NCI-H526 treated with DMSO at 0.1 percent for 48 hours (cell line): Measurements from ENCODE around the gene SHC3.
"Not testable (repeated sequence)": the region's sequence is repeated elsewhere in the genome, so short reads cannot be mapped to it uniquely, and the experiment has no call there.

Source experiments
- DNase-seq: peaks from one replicate; lab custom pipeline; 2025; lab: John Stamatoyannopoulos, UW

Gene SHC3, protein sequence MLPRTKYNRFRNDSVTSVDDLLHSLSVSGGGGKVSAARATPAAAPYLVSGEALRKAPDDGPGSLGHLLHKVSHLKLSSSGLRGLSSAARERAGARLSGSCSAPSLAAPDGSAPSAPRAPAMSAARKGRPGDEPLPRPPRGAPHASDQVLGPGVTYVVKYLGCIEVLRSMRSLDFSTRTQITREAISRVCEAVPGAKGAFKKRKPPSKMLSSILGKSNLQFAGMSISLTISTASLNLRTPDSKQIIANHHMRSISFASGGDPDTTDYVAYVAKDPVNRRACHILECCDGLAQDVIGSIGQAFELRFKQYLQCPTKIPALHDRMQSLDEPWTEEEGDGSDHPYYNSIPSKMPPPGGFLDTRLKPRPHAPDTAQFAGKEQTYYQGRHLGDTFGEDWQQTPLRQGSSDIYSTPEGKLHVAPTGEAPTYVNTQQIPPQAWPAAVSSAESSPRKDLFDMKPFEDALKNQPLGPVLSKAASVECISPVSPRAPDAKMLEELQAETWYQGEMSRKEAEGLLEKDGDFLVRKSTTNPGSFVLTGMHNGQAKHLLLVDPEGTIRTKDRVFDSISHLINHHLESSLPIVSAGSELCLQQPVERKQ

DNA sequence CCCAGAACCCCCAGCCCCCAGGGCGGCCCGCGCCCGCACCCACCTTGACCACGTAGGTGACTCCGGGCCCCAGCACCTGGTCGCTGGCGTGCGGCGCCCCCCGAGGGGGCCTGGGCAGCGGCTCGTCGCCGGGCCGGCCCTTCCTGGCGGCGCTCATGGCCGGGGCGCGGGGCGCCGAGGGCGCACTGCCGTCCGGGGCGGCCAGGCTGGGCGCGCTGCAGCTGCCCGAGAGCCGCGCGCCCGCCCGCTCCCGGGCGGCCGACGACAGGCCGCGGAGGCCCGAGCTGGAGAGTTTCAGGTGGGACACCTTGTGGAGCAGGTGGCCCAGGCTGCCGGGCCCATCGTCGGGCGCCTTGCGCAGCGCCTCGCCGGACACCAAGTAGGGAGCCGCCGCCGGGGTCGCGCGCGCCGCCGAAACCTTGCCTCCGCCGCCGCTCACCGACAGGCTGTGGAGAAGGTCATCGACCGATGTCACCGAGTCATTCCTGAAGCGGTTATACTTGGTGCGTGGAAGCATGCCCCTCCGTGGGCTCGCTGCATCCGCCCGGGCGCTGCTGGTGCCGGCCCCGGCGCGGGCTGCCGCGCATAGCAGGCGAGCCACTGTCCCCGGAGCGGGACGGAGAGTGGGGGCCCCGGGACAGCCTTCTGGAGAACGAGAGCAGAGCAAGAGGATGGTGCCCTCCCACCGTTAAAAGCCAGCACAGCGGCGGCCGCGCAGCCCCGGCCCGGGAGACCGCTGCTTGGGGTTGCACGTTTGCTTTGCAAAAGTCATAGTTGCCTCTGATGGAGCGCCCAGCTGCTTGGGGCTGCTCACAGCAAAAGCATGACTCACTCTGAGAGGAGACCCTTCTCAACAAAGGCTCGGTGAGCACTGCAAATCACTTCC lies at the start of gene SHC3:
TSS of gene SHC3 (minus strand) at position 875 of the 886 bp plus-strand sequence. CDS start at position 517, 358 bp downstream.
- DNase-seq = no peak

DNA sequence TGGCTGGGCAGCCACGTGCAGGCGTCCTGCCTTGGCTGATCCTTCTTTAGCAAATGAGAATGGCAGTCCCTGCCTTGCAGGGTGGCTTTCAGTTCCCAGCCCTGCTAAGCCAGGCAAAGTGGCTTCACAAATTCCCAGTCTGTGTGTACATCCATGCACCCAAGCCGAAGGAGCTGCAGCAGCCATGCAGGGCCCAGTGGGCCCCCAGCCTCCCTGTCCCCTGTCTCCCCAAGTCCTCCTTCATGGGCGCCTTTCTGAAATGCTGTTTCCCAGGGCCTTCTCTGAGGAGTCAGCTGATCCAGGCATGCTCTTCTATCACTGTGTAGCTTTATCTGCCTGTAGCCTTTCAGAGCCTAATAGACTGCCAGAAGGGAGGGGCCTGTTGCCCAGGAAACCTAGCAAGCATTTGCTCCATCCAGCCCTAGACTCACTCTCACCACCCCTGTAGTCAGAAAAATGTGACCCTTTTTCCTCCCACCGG lies 47.4 kb upstream of the SHC3 start:
- DNase-seq = no peak

DNA sequence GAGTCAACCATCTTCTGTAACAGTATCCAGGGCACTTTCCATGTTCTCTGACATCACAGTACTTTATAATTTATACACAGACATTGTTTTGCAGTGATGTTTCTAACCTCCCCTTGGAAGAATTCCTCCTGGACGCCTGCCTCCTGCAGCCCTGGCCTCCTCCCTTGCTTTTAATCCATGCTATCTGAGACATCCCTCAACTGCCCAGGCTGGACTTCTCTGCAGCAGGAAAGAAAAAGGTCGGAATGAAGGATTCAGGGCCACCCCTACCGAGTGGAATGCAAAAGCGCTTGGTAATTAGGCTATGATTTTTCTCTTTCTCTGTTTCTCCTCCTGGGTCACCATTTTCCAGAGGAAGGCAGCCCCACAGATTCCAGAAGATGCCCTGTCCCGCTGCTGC lies 47.0 kb upstream of the SHC3 start:
- DNase-seq = no peak

DNA sequence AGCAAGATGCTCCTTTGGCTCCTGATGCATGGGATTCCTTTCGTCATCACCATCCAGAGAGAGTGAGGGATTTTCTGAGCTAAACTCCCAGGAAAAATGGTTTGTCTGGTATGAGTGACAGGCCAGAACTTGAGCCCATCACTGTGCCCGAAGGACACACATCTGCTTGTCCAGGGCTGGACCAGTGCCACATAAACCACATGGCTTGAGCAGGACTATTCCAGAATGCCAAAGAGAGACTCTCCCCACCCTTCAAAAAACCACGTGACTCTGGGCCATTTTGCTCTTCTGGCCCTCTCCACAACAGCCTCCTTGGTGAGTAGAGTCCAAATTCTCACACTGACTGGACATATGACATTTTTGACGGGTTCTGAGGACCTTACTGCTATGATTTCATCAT lies 46.4 kb upstream of the SHC3 start:
- no peak for DNase-seq

DNA sequence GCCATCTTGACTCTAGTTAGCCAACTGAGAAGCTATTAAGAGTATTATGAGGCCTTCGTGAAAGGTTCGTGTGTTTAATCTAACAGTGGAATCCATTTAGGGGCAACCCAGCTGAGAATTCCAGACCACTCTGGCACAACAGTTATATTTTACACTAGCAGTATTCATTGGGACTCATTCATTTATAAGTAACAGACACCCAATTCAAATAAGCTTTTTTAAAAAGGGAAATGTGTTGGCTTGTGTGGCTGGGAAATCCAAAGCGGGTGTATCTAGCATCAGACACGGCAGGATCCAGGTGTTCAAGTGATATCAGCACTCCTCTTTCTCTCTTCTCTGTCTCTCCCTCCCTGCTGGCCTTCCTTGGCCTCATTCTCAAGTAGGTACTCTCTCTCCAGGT lies 46.0 kb upstream of the SHC3 start:
- DNase-seq = no peak

DNA sequence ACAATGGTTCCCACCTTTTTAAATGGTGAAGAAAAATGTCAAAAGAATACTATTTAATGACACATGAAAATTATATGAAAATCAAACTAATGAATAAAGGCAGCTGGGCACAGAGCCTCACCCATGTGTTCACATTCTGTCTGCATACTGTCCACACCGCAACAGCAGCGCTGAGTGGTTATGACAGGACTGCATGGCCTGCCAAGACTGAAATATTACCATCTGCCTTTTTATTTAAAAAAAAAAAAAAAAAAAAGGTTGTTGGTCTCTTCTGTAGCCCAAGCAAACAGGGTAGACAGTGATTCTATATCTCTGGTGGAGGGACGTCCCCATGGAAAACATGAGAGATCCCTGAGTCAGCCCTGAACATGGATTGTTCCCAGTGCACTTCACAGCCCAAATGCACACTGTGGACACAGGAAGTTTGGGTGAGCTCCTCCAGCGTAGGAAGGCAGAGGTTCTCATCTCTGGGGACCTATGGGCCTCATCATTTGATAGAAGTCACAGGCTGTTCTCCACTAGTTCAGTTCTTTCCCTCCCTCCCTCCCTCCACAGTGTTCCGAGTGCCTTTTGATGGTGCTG lies 44.9 kb upstream of the SHC3 start:
- DNase-seq = no peak

DNA sequence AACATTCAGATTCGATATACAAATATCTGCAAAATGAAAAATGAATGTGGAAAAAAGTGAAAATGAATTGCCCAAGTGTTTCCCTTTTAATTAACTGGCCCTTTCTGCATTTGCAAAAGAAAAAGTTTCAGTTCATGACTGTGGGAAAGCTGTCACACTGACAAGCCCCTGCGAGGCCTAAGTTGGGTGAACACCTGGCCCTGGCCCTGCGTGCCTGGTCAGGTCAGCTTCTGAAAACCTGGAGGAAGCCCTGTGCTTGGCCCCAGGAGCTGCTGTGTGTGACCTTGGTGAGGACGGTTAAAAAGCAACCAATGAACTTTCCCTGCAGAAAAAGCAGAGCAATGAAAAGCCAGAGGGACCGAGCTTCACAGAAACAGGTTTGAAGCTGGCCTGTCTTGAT lies 41.0 kb upstream of the SHC3 start:
- no peak for DNase-seq

DNA sequence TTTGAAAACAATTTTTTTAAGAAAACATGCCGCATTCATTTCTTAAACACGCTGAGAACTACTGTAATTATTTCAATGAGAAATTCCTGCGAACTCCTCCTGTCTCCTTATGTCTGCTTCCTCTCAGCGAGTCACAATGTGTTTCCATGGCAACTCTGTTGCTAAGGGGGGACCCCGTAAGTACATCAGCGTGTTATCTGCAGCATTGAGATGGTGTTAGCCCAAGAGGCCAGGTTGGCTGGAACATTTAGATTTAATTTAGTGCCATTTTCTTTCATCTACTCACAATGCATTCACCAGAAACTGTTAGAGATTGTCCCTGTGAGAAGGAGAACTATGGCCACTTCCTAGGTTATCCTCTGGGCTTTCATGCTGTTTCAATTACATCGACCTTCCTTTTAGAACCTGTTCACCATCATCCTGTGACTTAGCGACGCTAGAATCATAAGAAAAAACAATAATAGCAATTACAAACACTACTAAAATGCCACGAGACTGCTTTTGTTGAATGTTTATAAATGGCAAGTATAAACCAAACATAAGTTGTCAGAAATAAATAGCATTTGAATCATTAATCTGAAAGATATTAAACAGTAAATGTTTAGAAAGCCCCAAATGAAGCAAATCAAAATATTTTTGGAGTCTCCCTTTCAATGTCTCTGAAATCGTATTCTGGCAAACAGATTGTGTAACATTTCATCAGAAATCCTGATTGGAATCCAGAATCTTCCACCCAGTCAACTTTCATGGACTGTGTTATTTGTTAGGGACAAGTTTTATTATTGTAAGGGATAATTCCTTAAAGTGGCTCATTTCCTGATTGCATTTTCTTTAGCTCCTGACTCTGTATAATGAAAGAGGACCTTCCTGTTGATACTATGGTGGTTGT lies 39.7 kb upstream of the SHC3 start:
- DNase-seq = no peak

DNA sequence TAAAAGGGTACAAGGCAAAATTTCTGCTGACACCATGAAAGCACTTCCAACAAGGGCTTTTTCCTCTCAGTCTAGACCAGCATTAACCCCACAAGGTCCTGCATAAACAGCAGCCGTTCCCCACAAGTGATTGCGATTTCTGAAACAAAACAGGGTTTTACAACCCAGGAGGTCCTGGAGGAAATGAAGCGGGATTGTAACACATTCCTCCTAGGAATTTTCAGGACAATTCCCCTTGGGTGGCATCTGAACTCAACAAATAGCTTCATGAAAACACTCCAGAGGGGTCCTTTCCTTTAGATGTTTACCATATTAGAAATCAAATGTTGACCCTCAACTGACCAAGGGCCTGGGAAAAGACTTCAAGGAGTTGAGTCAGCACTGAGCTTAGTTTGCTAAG lies 36.7 kb upstream of the SHC3 start:
- DNase-seq = no peak

DNA sequence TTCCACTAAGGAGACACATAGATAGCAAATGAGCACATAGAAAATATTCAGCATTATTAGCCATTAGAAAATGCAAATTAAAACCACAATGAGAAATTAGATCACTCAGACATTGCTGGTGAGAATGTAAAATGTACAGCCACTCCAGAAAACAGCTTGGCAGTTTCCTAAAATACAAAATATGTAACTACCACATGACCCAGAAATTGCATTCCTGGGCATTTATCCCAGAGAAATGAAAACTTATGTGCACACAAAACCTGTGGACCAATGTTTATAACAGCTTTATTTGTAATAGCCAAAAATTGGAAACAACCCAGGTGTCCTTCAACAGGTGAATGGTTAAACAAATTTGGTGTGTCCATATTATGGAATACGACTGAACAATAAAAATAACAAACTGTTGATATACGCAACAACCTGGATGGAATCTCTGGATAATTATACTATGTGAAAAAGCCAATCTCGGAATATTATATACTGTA lies 34.8 kb upstream of the SHC3 start:
- DNase-seq = no peak

DNA sequence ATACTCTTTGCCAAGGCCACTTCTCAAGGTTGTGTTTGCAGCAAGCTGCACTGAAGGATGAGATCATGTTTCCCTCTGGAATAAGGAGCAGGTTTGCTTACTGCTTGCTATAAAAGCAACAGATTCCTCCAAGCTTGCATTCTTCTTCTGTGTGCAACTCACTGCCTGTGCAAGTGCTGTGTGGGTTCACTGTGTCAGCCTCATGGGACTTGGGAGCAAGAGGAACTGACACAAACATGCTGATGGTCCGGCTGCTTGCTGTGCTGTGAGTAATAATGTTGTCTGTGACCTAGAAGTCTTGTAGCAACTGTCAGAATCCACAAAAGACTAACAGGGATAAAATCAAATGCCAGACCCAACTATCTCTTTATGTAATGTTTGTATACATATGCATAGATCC lies 33.6 kb upstream of the SHC3 start:
- no peak for DNase-seq

DNA sequence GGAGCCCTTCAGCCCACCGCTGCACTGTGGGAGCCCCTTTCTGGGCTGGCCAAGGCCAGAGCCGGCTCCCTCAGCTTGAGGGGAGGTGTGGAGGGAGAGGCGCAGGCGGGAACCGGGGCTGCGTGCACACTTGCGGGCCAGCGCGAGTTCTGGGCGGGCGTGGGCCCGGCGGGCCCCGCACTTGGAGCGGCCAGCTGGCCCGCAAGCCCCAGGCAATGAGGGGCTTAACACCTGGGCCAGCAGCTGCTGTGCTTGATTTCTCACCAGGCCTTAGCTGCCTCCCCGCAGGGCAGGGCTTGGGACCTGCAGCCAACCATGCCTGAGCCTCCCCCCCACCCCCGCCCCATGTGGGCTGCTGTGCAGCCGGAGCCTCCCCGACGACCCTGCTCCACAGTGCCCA lies 30.7 kb upstream of the SHC3 start:
- DNase-seq = not testable (repeated sequence)

DNA sequence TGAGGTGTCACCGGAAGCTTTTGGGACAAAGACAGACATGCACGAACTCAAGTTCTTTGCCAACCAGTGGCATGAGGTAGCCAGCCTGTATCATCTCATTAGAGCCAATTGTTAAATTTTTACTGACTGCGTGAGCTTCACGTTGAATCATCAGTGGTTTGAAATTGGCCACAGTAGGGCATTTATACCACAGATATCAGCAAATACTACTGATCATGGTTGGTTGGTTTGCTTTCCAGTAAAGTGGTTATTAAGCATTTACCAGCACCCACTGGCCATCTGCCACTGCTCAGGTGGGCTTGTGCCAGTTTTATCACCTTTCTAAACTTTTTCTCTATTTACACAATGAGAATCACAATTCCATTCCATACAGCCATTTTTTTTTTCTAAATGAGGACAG lies 28.4 kb upstream of the SHC3 start:
- no peak for DNase-seq

DNA sequence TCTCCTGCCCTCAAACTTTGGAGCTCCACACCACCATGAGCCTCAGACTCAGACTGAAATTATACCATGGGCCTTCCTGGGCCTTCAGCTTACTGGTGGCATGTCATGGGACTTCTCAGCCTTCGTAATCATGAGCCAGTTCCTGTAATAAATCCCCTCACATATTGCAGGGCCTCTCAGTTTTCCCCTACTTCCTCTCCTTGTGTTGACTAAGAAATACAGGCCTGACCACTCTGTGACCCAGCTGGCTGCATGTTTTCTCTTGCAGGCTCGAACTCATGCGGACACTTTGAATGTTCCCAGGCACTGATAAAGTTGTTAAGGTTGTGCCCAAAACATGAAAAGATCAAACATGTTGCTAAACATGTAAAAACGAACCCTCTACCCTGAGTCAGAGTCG lies 26.2 kb upstream of the SHC3 start:
- DNase-seq = no peak

DNA sequence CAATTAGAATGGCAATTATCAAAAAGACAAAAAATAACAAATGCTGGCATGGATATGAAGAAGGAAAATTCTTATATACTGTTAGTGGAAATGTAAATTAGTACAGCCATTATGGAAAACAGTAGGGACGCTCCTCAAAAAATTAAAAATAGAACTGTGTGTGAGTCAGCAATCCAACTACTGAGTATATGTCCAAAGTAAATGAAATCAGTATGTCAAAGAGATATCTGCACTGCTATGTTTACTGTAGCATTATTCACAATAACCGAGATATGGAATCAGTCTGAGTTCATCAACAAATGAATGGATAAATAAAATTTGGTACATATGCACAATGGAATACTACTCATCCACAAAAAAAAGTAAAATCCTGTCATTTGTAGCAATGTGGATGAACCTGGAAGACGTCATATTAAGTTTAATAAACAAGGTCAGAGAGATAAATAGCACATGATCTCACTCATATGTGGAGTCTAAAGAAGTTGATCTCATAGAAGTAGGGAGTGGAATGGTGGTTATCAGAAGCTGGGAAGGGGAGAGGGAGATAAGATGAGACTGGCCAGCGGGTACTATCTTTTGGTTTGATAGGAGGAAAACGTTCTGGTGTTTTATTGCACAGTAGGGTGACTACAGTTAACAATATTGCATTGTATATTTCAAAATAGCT lies 16.6 kb upstream of the SHC3 start:
- DNase-seq = no peak

DNA sequence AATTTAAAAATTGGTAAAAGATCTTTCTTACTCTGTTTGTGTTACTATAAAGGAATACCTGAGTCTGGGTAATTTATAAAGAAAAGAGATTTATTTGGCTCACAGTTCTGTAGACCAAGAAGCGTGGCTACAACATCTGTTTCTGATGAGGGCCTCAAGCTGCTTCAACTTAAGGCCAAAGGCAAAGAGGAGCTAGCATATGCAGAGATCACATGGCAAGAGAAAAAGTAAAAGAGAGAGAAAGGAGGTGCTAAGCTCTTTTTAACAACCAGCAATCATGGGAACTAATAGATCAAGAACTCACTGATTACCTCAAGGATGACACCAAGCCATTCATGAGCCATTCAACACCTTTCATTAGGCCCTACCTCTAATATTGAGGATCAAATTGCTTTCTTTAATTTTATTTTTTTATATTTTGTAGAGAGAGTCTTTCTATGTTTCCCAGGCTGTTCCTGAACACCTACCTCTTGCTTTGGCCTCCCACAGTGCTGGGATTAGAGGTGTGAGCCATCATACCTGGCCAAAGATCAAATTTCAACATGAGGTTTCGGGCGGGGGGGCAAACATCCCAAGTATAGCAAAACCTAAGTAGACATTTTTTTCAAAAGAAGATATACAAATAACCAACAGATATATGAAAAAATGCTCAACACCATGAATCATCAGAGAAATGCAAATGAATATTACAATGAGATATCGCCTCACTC lies 16.0 kb upstream of the SHC3 start:
- no peak for DNase-seq

DNA sequence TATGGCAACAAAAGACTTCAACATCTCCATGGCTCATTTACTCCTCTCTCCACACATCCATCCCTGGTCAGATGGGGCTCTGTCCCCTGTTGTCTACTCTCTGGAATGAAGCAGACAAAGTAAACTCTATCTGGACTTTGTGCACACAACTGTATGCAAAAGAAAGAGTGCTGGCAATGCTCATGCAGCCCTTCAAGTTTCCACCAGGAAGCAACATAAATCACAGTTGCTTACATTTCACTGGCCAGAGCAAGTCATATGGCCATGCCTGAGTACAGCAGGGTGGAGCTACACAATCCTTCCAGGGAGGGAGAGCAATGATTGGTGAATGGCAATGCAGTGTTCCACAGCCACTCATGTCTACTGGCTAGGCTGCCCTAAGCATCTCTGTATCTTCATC lies 12.4 kb upstream of the SHC3 start:
- DNase-seq = no peak

DNA sequence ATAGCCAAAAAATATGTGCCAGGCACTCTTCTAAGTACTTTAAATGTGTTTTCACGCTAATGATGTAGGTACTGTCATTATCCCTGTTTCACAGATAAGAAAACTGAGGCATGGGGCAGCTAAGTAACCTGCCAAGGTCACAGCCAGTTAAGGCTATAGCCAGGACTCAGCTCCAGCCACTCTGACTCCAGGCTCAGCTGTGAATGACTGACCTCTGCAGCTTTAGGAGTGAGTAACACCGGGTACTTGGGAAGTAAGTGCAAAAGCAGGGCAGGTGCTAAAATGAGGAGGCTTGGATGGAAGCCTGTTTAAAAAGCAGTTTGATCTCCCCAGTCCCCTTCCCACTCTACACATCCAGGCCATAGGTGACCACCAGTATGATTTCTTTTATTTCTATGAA lies 10.6 kb upstream of the SHC3 start:
- no peak for DNase-seq

DNA sequence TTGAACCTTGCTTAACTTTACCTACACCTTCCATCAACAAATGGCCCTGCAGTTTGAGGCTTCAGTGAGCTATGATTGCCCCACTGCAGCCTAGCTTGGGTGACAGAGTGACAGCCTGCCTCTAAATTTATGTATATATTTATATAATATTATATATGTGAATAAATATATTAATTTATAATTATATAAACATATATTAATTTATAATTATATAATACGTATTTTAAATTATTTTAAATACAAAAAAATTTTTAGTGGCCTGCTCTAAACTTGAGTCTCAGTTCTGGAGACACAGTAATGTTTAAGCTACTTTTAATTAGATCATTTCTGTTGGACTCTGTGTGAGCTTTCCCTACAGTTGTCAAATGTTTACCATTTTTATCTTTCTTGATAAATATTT lies 9.3 kb upstream of the SHC3 start:
- DNase-seq = no peak

DNA sequence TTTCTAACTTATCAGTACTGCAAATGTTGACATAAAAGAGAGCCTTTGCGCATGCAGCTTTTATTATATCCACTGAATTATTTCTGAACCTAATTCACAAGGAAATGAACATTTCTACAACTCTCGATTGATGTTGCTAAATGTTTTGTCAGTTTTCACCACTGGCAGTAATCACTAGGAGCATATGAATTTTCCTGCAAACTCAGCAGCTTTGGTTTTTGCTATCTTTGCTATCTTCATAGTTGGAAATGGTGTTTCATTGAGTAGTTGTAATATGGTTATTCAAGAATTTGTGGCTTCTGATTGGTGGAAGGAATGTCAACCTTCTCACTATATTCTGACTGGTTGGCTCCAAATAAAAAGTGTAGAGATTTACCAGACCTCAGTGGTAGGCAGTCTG lies 8.9 kb upstream of the SHC3 start:
- DNase-seq = no peak
